K562 (cell line): ENCODE results near the gene ASGR2.

Source experiments
- AFF4 ChIP-seq: sonication (generic); formaldehyde crosslinking; IDR thresholded peaks from 2 replicates; pipeline ENCODE4 v1.8.0; 2023; ENCODE audit warnings: mild to moderate bottlenecking, missing genetic modification reagents
- CHD4 ChIP-seq: fragments of 200-600 bp; sonication (generic); IDR thresholded peaks from 3 replicates; pipeline ENCODE4 v1.6.1; 2012; ENCODE audit warnings: low read depth, mild to moderate bottlenecking, mixed read lengths, low read length, inconsistent platforms; ENCODE audit not compliant: insufficient read depth, insufficient replicate concordance, poor library complexity, severe bottlenecking
- CTCF ChIP-seq, 3 experiments: IDR thresholded peaks in 2 of 3; conservative IDR thresholded peaks in 1 of 3; 2 replicates each; pipeline ENCODE4 v1.5.1; 2011 to 2012; ENCODE audit warnings: low read length in 3 of 3, mild to moderate bottlenecking in 3 of 3, control low read depth in 2 of 3, improper control_type of control experiment in 1 of 3, inconsistent platforms in 1 of 3, low read depth in 1 of 3, mixed read lengths in 1 of 3, moderate library complexity in 1 of 3; ENCODE audit not compliant: insufficient read depth in 2 of 3
- LCOR ChIP-seq: sonication (generic); formaldehyde crosslinking; IDR thresholded peaks from 2 replicates; pipeline ENCODE4 v1.8.0; 2022; ENCODE audit warnings: mild to moderate bottlenecking, missing genetic modification reagents
- POLR2A ChIP-seq: fragments of 450-650 bp; conservative IDR thresholded peaks from 2 replicates; pipeline ENCODE4 v1.6.1; 2016
- PRDM10 ChIP-seq: fragments of 450-650 bp; IDR thresholded peaks from 2 replicates; pipeline ENCODE4 v1.6.1; 2018; ENCODE audit not compliant: partially characterized antibody
- SRF ChIP-seq, 2 experiments: fragments of 250-450, 450-650 bp in 1 of 2; sonication (Bioruptor Pico) in 1 of 2; sonication (generic) in 1 of 2; formaldehyde crosslinking; IDR thresholded peaks; 2 replicates each; pipeline versions ENCODE4 v1.5.0 to v1.5.1; 2020 to 2022; ENCODE audit warnings: mild to moderate bottlenecking in 1 of 2, missing genetic modification reagents in 1 of 2
- WHSC1 ChIP-seq: IDR thresholded peaks from one replicate; pipeline ENCODE4 v1.6.1; 2012; ENCODE audit warnings: low read length, control low read depth, inconsistent platforms
- ZNF146 ChIP-seq: IDR thresholded peaks from one replicate; pipeline ENCODE4 v1.6.1; 2018; ENCODE audit warnings: missing compliant biosample characterization; ENCODE audit not compliant: unreplicated experiment
- ZNF584 ChIP-seq: fragments of 200-800 bp; sonication (Bioruptor generic); IDR thresholded peaks from 2 replicates; pipeline ENCODE4 v1.6.1; 2016; ENCODE audit warnings: low read depth, mild to moderate bottlenecking, missing genetic modification characterization, missing compliant biosample characterization
- TF ChIP-seq, protein P1 (sequence below): fragments of 450-650 bp; IDR thresholded peaks from 2 replicates; pipeline ENCODE4 v1.7.1; 2018; ENCODE audit warnings: mild to moderate bottlenecking, low read depth; ENCODE audit not compliant: partially characterized antibody

GRCh38 chr17:7110617-7111306 is 3.9 kb downstream of the ASGR2 start:
- TF ChIP-seq CTCF (IDR thresholded peaks at IDR 0.05 in 2 of 3, conservative IDR thresholded peaks at IDR 0.05 in 1 of 3; ENCODE audit: insufficient read depth in 2 of 3, low read depth in 1 of 3, low read length in 3 of 3): no peak
- TF ChIP-seq, protein P1, sequence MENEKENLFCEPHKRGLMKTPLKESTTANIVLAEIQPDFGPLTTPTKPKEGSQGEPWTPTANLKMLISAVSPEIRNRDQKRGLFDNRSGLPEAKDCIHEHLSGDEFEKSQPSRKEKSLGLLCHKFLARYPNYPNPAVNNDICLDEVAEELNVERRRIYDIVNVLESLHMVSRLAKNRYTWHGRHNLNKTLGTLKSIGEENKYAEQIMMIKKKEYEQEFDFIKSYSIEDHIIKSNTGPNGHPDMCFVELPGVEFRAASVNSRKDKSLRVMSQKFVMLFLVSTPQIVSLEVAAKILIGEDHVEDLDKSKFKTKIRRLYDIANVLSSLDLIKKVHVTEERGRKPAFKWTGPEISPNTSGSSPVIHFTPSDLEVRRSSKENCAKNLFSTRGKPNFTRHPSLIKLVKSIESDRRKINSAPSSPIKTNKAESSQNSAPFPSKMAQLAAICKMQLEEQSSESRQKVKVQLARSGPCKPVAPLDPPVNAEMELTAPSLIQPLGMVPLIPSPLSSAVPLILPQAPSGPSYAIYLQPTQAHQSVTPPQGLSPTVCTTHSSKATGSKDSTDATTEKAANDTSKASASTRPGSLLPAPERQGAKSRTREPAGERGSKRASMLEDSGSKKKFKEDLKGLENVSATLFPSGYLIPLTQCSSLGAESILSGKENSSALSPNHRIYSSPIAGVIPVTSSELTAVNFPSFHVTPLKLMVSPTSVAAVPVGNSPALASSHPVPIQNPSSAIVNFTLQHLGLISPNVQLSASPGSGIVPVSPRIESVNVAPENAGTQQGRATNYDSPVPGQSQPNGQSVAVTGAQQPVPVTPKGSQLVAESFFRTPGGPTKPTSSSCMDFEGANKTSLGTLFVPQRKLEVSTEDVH: no peak
- no peak for TF ChIP-seq PRDM10
- no peak for TF ChIP-seq AFF4
- no peak for TF ChIP-seq WHSC1
- TF ChIP-seq CHD4: no peak
- no peak for TF ChIP-seq LCOR
- no peak for TF ChIP-seq SRF (CRISPR knock-in tag; IDR thresholded peaks at IDR 0.05)
- TF ChIP-seq POLR2A: no peak
- no peak for TF ChIP-seq ZNF584 (CRISPR knock-in tag)
- no peak for TF ChIP-seq ZNF146 (CRISPR knock-in tag)
